Pancreas (tissue), 10 donors: ENCODE data around the gene MYH9. TPM values are rescaled to one million over a fixed set of nuclear protein-coding genes. Genes with fewer than 3 reads are reported as not detected.

Experiments used
- ATAC-seq, 4 donors: fragments of 200-7000 bp; cut with Tn5 transposase; one replicate each; pipeline versions ENCODE4 v1.8.0 to v1.9.1; 2020; ENCODE audit warnings: mild to moderate bottlenecking in 4 of 4, moderate library complexity in 4 of 4
- DNase-seq, 6 donors: peaks; one replicate each; pipeline ENCODE4 v3.0.0-alpha.2; 2020
- FAIRE-seq: peaks from 2 replicates; lab custom pipeline; 2012; peaks lifted over from hg19 to GRCh38; lab: Jason Lieb, UNC
- H3K27ac ChIP-seq, 4 donors: fragments of 200-600 bp; sonication (generic); 1 replicate in 3 of 4; 2 replicates in 1 of 4; pipeline versions ENCODE4 v1.5.0 to v1.8.0; 2020
- H3K27me3 ChIP-seq, 4 donors: fragments of 200-600 bp; one replicate each; pipeline ENCODE4 v1.8.0; 2021
- H3K36me3 ChIP-seq, 3 donors: fragments of 200-600 bp; sonication (generic) in 1 of 3; one replicate each; pipeline versions ENCODE4 v1.5.0 to v1.8.0; 2020 to 2021
- H3K4me1 ChIP-seq, 3 donors: fragments of 200-600 bp; one replicate each; pipeline ENCODE4 v1.8.0; 2021
- H3K4me3 ChIP-seq, 4 donors: fragments of 200-600 bp; sonication (generic) in 2 of 4; one replicate each; pipeline versions ENCODE4 v1.5.0 to v1.8.0; 2020 to 2021
- H3K9me3 ChIP-seq, 4 donors: fragments of 200-600 bp; one replicate each; pipeline ENCODE4 v1.8.0; 2021
- CTCF ChIP-seq, 4 donors: fragments of 200-600 bp; sonication (generic) in 3 of 4; IDR thresholded peaks; one replicate each; pipeline versions ENCODE4 v1.5.0 to v1.8.0; 2021; ENCODE audit warnings: antibody characterized with exemption in 4 of 4
- WGBS, 2 donors: extraction: QIAGEN DNeasy Blood & Tissue Kit; methylation state at CpG; one replicate each; pipeline ENCODE4 v1.1.7; 2013; 5-methylcytosine and 5-hydroxymethylcytosine counted together
- intact Hi-C, 3 donors: fragments of 100-400 bp; cut with DNase I; formaldehyde crosslinking; loops; one replicate each; pipeline versions ENCODE4 v1.11.1 to v1.14.2; 2022
- polyA plus RNA-seq, 2 donors: library from polyadenylated mRNA; stranded (reverse); fragments of 200-250 nt; gene quantifications; one replicate each; pipeline ENCODE4 v1.2.3, GENCODE V29; 2013
- total RNA-seq, 6 donors: library from RNA; stranded (reverse); fragmentation: NEBNext Ultra II Directional in 4 of 6; extraction: Animal tissue kit (Norgen Biotek cat#: 25700) in 4 of 6; gene quantifications; one replicate each; pipeline versions ENCODE4 v1.2.1 to v1.2.4, GENCODE V29; 2021 to 2023
- donor health status: healthy with polysubstance abuse.
- donor health status: DM: no; HTN: no; CAD: no; lungs with moderate emphysema.
- donor health status: DM: no; HTN: no; CAD: no.
- donor health status: control.
- donor health status: control.
- donor health status: Bipolar disorder and iron deficiency.
- donor health status: DM: yes; HTN: yes; CAD: no.
- donor health status: DM: no; HTN: no; CAD: no.
- donor health status: DM: no; HTN: no; CAD: no.
- donor health status: DM: yes; HTN: yes; CAD: no.

MYH9 gene
- total and polyA plus RNA-seq, 8 donors, result 80.9 to 554 (median 376) TPM

GRCh38 chr22:36317658-36318271, 70.0 kb downstream of the MYH9 start:
- WGBS, 2 donors, result 74 to 79% methylated on average over 20 of the region's 20 CpGs
- H3K27me3 ChIP-seq, result no peaks in the 10 kb centered on the region
- peaks cover 12 to 96% (median 64%) of the 10 kb centered on the region in 3 donors for H3K36me3 ChIP-seq
- FAIRE-seq (no peak), DNase-seq (peak in 1 of 6 donors; percentile 44), ATAC-seq (peak in 3 of 4 donors; percentile 23 to 31 (median 26))
- no peaks in the 10 kb centered on the region for H3K4me1 ChIP-seq
- no peak for TF ChIP-seq CTCF (IDR thresholded peaks at IDR 0.05)
- no peak overlapping the region for H3K4me3 ChIP-seq
- intact Hi-C loops, result no loop called here
- no peak overlapping the region for H3K27ac ChIP-seq
- no peaks in the 10 kb centered on the region for H3K9me3 ChIP-seq

GRCh38 chr22:36316419-36316818, 71.3 kb downstream of the MYH9 start:
- ATAC-seq (no peak), FAIRE-seq (no peak), DNase-seq (peak in 1 of 6 donors; percentile 61)
- no peaks in the 10 kb centered on the region for H3K4me1 ChIP-seq
- no peaks in the 10 kb centered on the region for H3K9me3 ChIP-seq
- no peak for TF ChIP-seq CTCF (IDR thresholded peaks at IDR 0.05)
- no peaks in the 10 kb centered on the region for H3K27me3 ChIP-seq
- no peak overlapping the region for H3K27ac ChIP-seq
- intact Hi-C loops, result no loop called here
- peaks cover 18 to 96% (median 65%) of the 10 kb centered on the region in 3 donors for H3K36me3 ChIP-seq
- no peak overlapping the region for H3K4me3 ChIP-seq
- 93 to 96% methylated on average over 14 of the region's 14 CpGs for WGBS, 2 donors

GRCh38 chr22:36315325-36315724, 72.4 kb downstream of the MYH9 start:
- Histone ChIP-seq H3K27me3 (no peaks in the 10 kb centered on the region), H3K36me3 (peaks cover 18 to 96% (median 69%) of the 10 kb centered on the region in 3 donors), H3K4me1 (no peaks in the 10 kb centered on the region), H3K4me3 (no peak overlapping the region), H3K27ac (no peak overlapping the region), H3K9me3 (no peaks in the 10 kb centered on the region)
- ATAC-seq (no peak), FAIRE-seq (no peak), DNase-seq (no peak)
- TF ChIP-seq CTCF (IDR thresholded peaks at IDR 0.05), result no peak
- 71 to 78% methylated on average over 7 of the region's 7 CpGs for WGBS, 2 donors
- intact Hi-C loops, result no loop called here

GRCh38 chr22:36311386-36312085, 76.2 kb downstream of the MYH9 start:
- H3K36me3 ChIP-seq, result peaks cover 21 to 97% (median 71%) of the 10 kb centered on the region in 3 donors
- H3K9me3 ChIP-seq, result no peaks in the 10 kb centered on the region
- ATAC-seq (no peak), FAIRE-seq (no peak), DNase-seq (no peak)
- intact Hi-C loops, result no loop called here
- H3K27me3 ChIP-seq, result no peaks in the 10 kb centered on the region
- H3K27ac ChIP-seq, result no peak overlapping the region
- TF ChIP-seq CTCF (IDR thresholded peaks at IDR 0.05), result no peak
- H3K4me1 ChIP-seq, result no peaks in the 10 kb centered on the region
- no peak overlapping the region for H3K4me3 ChIP-seq
- WGBS, 2 donors, result 75 to 83% methylated on average over 18 of the region's 18 CpGs

GRCh38 chr22:36308880-36309279, 78.9 kb downstream of the MYH9 start:
- H3K36me3 ChIP-seq, result peaks cover 17 to 98% (median 84%) of the 10 kb centered on the region in 3 donors
- no peak overlapping the region for H3K4me3 ChIP-seq
- H3K27ac ChIP-seq, result no peak overlapping the region
- no peaks in the 10 kb centered on the region for H3K4me1 ChIP-seq
- no peaks in the 10 kb centered on the region for H3K9me3 ChIP-seq
- WGBS, 2 donors, result 86 to 93% methylated on average over 17 of the region's 17 CpGs
- no peak for TF ChIP-seq CTCF (IDR thresholded peaks at IDR 0.05)
- DNase-seq, result no peak
- no peak for FAIRE-seq
- ATAC-seq, result no peak
- intact Hi-C loops, result loop anchor here in 1 of 3 donors (10.0 kb wide), 1 partner anchor 166 kb away; no protein-coding TSS in a partner anchor
- H3K27me3 ChIP-seq, result no peaks in the 10 kb centered on the region
